Measurements from ENCODE around the gene TMEM208. TPM values are rescaled to one million over a fixed set of nuclear protein-coding genes. Genes with fewer than 3 reads are reported as not detected.

Gene TMEM208
- total RNA-seq, 2 donors from 2014 or later: 25.1 to 33.1 TPM

DNA sequence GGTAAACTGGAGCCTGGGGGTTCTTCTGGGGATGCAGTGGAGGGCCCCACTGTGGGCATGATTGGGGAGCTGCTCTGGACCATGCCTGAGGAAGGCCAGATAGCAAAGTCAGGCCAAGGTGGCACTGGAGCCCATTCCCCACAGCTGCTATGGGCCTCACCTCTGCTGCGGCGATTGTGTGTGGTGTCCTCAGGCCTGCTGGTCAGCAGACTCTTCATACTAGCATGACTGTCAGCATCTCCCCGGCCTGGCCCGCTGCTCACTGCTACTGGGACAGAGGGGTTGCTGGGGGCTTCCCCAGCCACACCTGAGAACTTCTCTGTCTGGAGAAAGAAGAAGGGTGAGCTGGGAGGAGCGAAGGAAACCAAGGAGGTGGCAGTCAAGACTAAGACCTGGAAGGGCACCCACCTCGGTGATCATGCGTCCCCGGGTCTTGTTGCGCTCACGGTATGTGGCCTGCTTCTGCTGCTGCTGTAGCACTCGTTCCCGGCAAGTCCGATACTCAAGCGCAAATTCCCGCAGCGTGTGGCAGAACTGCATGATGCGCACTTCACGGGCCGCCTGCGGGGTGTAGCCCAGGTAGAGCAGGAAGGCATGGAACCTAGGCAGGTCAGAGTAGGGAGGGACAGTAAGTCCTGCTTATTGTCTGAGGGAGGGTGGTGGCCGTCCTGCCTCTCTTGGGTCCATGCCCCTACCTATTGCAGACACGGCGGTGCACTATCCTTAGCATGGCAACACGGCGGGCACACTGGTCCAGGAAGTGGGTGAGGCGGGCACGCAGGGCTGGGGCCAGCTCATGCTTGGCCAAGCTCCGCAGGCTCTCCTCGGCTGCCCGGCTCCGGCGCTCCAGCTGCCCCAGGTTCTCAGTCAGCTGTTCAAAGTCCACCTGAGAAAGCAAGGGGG, 3.2 kb downstream of the TMEM208 start:
- intact Hi-C loops (cut with DNase I): loop anchor here in 1 of 2 donors (5.0 kb wide), 1 partner anchor 1827 kb away; no protein-coding TSS in a partner anchor
- DNase-seq (ENCODE audit: low spot score): no peak

GRCh38 chr16:67230809-67231660, 4.1 kb downstream of the TMEM208 start:
- intact Hi-C loops (cut with DNase I): loop anchor here in 1 of 2 donors (5.0 kb wide), 1 partner anchor 1826 kb away; no protein-coding TSS in a partner anchor
- no peak for DNase-seq (ENCODE audit: low spot score)

DNA sequence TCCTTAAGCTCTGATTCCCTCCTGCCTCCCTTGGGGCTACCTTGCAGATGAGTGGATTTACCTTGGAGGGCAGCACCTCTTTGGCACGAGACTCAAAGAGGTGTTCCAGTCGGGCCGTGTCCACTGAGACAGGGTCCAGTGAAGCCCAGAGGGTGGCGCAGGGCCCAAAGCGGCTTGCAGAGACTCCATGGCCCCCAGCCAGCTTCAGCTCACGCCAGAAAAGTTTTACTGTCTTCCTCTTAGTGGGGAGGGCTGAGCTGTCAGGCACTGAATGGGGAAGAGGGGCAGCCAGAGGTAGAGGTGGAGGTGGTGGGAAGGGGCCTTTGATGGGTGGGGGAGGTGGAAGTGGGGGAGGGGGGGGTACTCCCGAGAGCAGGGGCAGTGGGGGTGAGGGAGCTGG, 6.7 kb downstream of the TMEM208 start:
- DNase-seq (ENCODE audit: low spot score): no peak
- intact Hi-C loops (cut with DNase I): loop anchor here in 1 of 2 donors (5.0 kb wide), 1 partner anchor 1824 kb away; no protein-coding TSS in a partner anchor

GRCh38 chr16:67234180-67234597, 7.3 kb downstream of the TMEM208 start:
- intact Hi-C loops (cut with DNase I): loop anchor here in 1 of 2 donors (5.0 kb wide), 1 partner anchor 1823 kb away; no protein-coding TSS in a partner anchor
- DNase-seq (ENCODE audit: low spot score): no peak

GRCh38 chr16:67235816-67236562, 9.1 kb downstream of the TMEM208 start:
- intact Hi-C loops (cut with DNase I): no loop called here
- no peak for DNase-seq (ENCODE audit: low spot score)

DNA sequence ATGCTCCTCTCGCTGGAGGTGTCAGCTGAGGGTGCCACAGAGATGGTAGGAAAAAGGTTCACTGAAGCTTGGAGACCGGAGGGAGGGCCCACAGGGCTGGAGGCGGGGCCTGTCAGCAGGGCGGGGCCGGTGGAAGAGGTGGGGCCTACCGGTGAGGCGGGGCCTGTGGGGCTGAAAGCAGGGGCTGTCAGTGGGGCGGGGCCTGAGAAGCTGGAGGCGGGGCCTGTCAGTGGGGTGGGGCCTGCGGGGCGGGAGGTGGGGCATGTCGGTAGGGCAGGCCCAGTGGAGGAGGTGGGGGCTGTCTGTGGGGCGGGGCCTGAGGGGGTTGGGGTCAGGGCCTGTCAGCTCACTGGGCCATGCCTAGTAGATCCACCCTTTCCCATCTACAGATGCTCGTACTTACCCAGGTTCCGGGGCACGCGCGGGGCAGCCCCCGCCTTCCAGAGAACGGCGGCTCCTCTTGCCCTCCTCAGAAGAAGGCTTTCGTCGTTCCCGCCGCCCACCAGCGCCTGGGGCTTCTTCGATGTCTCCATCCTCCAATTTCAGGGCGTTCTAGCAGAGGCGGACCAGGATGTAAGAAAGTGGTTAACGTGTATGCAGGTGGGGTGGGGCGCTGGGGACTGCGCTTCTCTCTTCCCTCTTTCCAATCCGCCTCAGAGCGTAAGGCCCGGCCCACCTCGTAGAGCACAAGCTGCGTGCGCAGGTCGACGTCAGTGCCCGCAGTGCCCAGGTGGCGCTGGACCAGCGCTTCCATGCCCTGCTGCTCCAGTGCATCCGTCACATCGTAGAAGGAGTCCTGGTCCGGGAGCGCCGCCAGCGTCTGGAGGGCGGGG, 9.8 kb downstream of the TMEM208 start:
- peak; percentile 89 for DNase-seq (ENCODE audit: low spot score)
- intact Hi-C loops (cut with DNase I): loop anchor here in 1 of 2 donors (1.0 kb wide), 1 partner anchor 22 kb away; no protein-coding TSS in a partner anchor

GRCh38 chr16:67237396-67238277, 10.7 kb downstream of the TMEM208 start:
- no peak for DNase-seq (ENCODE audit: low spot score)
- intact Hi-C loops (cut with DNase I): loop anchor here in 1 of 2 donors (1.0 kb wide), 1 partner anchor 21 kb away; no protein-coding TSS in a partner anchor

- DNase-seq (ENCODE audit: low spot score): no peak
- intact Hi-C loops (cut with DNase I): no loop called here
Observed at GRCh38 chr16:67238278-67238575, 11.3 kb downstream of the TMEM208 start.

DNA sequence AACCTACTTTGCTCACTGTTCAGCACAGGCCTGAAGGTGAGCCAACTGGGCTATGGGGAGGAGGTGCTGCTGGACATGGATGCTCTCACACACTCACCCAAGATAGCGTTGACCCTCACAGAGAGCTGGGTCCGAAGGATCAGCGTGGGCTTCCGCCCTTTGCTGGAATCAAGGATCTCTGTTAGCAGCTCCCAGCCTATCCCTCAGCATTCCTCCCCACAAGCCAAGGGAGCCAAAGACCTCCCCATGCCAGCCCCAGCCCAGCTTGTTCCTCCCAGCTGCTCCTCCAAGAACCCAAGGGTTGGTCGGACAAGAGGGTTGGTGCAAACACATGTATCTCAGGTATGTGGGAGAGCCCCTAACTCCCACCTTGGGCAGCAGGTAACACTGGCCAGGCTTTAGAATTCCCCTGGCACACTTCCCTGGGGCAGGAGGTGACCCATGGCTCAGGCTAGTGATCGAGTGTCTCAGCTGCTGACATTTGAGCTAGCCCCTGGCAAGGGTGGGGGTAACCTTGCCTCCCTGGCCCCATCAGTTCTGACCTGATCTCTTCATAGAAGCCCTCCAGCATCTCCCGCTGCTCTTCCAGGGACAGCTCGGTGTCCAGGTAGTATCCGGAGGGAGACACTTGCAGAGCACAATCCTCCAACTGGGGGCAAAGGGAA, 12.0 kb downstream of the TMEM208 start:
- DNase-seq (ENCODE audit: low spot score): no peak
- intact Hi-C loops (cut with DNase I): no loop called here

GRCh38 chr16:67240506-67240905, 13.6 kb downstream of the TMEM208 start:
- intact Hi-C loops (cut with DNase I): no loop called here
- no peak for DNase-seq (ENCODE audit: low spot score)

GRCh38 chr16:67241008-67241900, 14.3 kb downstream of the TMEM208 start:
- no peak for DNase-seq (ENCODE audit: low spot score)
- intact Hi-C loops (cut with DNase I): no loop called here

- DNase-seq (ENCODE audit: low spot score): no peak
- intact Hi-C loops (cut with DNase I): no loop called here
Observed at GRCh38 chr16:67242138-67242730, 15.3 kb downstream of the TMEM208 start.

DNA sequence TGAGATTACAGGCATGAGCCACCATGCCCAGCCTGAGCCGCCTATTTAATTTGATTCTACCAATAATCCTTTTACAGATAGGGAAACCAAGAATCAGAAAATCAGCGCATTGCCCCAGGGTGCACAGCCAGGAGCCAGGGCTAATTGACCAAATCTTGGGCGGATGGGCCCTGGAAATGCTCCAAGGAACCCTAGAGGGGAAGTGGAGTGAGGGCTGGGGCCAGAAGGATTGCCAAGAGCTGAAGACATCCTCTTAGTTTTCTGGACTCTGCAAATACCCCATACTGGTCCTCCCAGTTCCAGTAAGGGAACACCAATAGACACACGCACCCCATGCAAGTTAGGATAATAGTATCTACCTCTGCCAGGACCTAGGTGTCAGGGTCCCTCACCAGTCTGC, 16.6 kb downstream of the TMEM208 start:
- DNase-seq (ENCODE audit: low spot score): no peak
- intact Hi-C loops (cut with DNase I): no loop called here

- DNase-seq (ENCODE audit: low spot score): peak; percentile 95
- intact Hi-C loops (cut with DNase I): no loop called here
Observed at GRCh38 chr16:67244387-67245185, 17.7 kb downstream of the TMEM208 start.

DNA sequence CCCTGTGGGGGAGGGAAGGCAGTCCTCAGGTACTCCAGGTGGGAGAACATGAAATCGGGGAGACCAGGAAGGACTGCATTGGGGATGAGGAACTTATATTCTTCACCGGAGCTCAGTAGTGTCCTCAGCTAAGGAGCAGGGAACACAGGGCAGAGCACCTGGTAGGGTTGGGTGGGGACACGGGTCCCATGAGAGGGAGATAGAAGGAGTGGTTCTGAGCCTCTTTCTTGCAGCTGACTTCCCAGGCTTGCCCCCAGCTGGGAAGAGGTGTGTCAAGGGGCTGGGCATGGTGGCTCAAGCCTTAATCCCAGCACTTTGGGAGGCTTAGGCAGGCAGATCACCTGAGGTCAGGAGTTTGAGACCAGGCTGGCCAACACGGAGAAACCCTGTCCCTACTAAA, 18.3 kb downstream of the TMEM208 start:
- intact Hi-C loops (cut with DNase I): no loop called here
- DNase-seq (ENCODE audit: low spot score): no peak

All from posterior vena cava (tissue), 2 donors.